NCI-H146 treated with DMSO at 0.1 percent for 48 hours (cell line): ENCODE measurements around the gene IPO5.
A peak's percentile ranks its signal among the peaks of the same experiment; 100 is the strongest.
"Not testable (repeated sequence)": the region's sequence is repeated elsewhere in the genome, so short reads cannot be mapped to it uniquely, and the experiment has no call there.

ENCODE experiments used
- DNase-seq: peaks from one replicate; lab custom pipeline; 2025; ENCODE audit not compliant: unreplicated experiment; lab: John Stamatoyannopoulos, UW

IPO5 gene

GRCh38 chr13:97948041-97948440, 5.4 kb upstream of the IPO5 start:
- DNase-seq = no peak

- not testable (repeated sequence) for DNase-seq
Measured at GRCh38 chr13:97949316-97949715, 4.2 kb upstream of the IPO5 start.

GRCh38 chr13:97951376-97951775, 2.1 kb upstream of the IPO5 start:
- DNase-seq = no peak

- not testable (repeated sequence) for DNase-seq
Measured at GRCh38 chr13:97952831-97953230, 644 bp upstream of the IPO5 start.

- DNase-seq = no peak
Measured at GRCh38 chr13:97961340-97961739, 7.9 kb downstream of the IPO5 start.

- DNase-seq = no peak
Measured at GRCh38 chr13:97962887-97963286, 9.4 kb downstream of the IPO5 start.

- no peak for DNase-seq
Measured at GRCh38 chr13:97967226-97967625, 13.8 kb downstream of the IPO5 start.

GRCh38 chr13:97967948-97968347, 14.5 kb downstream of the IPO5 start:
- DNase-seq = no peak

- no peak for DNase-seq
Measured at GRCh38 chr13:97971519-97971918, 18.0 kb downstream of the IPO5 start.

GRCh38 chr13:97974773-97975172, 21.3 kb downstream of the IPO5 start:
- DNase-seq = no peak

- DNase-seq = peak; percentile 70
Measured at GRCh38 chr13:97975280-97975847, 21.9 kb downstream of the IPO5 start.

- peak; percentile 82 for DNase-seq
Measured at GRCh38 chr13:97975848-97976609, 22.6 kb downstream of the IPO5 start.

- DNase-seq = peak; percentile 41
Measured at GRCh38 chr13:97976610-97977521, 23.4 kb downstream of the IPO5 start.

- DNase-seq = no peak
Measured at GRCh38 chr13:97977982-97978381, 24.5 kb downstream of the IPO5 start.

GRCh38 chr13:97978651-97979050, 25.2 kb downstream of the IPO5 start:
- DNase-seq = no peak

GRCh38 chr13:97979051-97979450, 25.6 kb downstream of the IPO5 start:
- DNase-seq = no peak

GRCh38 chr13:97979556-97979955, 26.1 kb downstream of the IPO5 start:
- DNase-seq = no peak

GRCh38 chr13:97982286-97982685, 28.8 kb downstream of the IPO5 start:
- no peak for DNase-seq

GRCh38 chr13:97986835-97987234, 33.4 kb downstream of the IPO5 start:
- DNase-seq = no peak

GRCh38 chr13:97999653-98000052, 46.2 kb downstream of the IPO5 start:
- no peak for DNase-seq

- no peak for DNase-seq
Measured at GRCh38 chr13:98004107-98004506, 50.6 kb downstream of the IPO5 start.

- not testable (repeated sequence) for DNase-seq
Measured at GRCh38 chr13:98004997-98005396, 51.5 kb downstream of the IPO5 start.
